ENCODE data around the gene DOHH. TPM values are rescaled to one million over a fixed set of nuclear protein-coding genes. Genes with fewer than 3 reads are reported as not detected.

Gene DOHH
- total and polyA plus RNA-seq, 4 donors: 7.8 to 21.5 (median 19.3) TPM

DNA sequence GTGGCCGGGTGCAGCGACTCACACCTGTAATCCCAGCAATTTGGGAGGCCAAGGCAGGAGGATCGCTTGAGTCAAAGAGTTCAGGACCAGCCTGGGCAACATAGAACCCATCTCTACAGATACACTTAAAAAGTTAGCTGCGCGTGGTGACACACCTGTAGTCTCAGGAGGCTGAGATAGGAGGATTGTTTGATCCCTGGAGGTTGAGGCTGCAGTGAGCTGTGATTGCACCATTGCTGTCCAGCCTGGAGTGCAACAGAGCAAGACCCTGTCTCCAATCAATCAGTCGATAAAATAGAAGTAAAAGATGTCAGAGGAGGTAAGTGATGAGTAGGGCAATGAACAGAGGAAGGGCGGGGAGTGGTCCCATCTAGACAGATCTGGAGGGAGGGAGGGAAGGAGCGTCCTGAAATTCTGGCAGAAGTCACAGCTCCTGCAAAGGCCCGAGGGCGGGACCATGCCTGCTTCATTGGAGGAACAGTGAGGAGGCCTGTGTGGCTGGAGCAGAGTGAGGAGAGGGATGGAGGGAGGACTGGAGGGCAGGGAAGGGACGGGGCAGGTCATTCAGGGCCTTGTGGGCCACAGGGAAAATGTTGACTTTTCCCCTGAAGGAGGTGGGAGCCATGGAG, 29.9 kb downstream of the DOHH start:
- H3K9ac ChIP-seq (ENCODE audit: insufficient read depth in 1 of 2, low read length in 2 of 2): no peak overlapping the region
- H3K4me3 ChIP-seq: no peak overlapping the region
- H3K36me3 ChIP-seq (ENCODE audit: control insufficient read depth in 4 of 4, insufficient read depth in 4 of 4, low read length in 4 of 4): peaks cover 0 to 3% (median 0%) of the 10 kb centered on the region in 4 donors
- TF ChIP-seq CTCF (IDR thresholded peaks at IDR 0.05; ENCODE audit: control extremely low read depth, extremely low read depth): no peak
- no peak for DNase-seq
- H3K4me1 ChIP-seq (ENCODE audit: control insufficient read depth in 5 of 5, insufficient read depth in 5 of 5, low read length in 5 of 5): peaks cover 0 to 14% (median 0%) of the 10 kb centered on the region in 5 donors
- H3K27ac ChIP-seq (ENCODE audit: low read depth in 1 of 2, low read length in 1 of 2): no peak overlapping the region
- ATAC-seq (ENCODE audit: insufficient read depth, low FRiP score): no peak
- 65 to 67% methylated on average over 11 of the region's 11 CpGs for WGBS, 2 donors
- no peaks in the 10 kb centered on the region for H3K9me3 ChIP-seq (ENCODE audit: control insufficient read depth in 4 of 4, insufficient read depth in 3 of 4, low read length in 3 of 4)
- no peaks in the 10 kb centered on the region for H3K27me3 ChIP-seq (ENCODE audit: control insufficient read depth in 3 of 3, insufficient read depth in 3 of 3, low read length in 2 of 3)

- 53 to 56% methylated on average over 14 of the region's 14 CpGs for WGBS, 2 donors
- ATAC-seq (ENCODE audit: insufficient read depth, low FRiP score) (no peak), DNase-seq (no peak)
- no peak for TF ChIP-seq CTCF (IDR thresholded peaks at IDR 0.05; ENCODE audit: control extremely low read depth, extremely low read depth)
- peaks cover 0 to 14% (median 0%) of the 10 kb centered on the region in 5 donors for H3K4me1 ChIP-seq (ENCODE audit: control insufficient read depth in 5 of 5, insufficient read depth in 5 of 5, low read length in 5 of 5)
- no peaks in the 10 kb centered on the region for H3K9me3 ChIP-seq (ENCODE audit: control insufficient read depth in 4 of 4, insufficient read depth in 3 of 4, low read length in 3 of 4)
- peaks cover 0 to 6% (median 0%) of the 10 kb centered on the region in 4 donors for H3K36me3 ChIP-seq (ENCODE audit: control insufficient read depth in 4 of 4, insufficient read depth in 4 of 4, low read length in 4 of 4)
- no peak overlapping the region for H3K9ac ChIP-seq (ENCODE audit: insufficient read depth in 1 of 2, low read length in 2 of 2)
- no peak overlapping the region for H3K27ac ChIP-seq (ENCODE audit: low read depth in 1 of 2, low read length in 1 of 2)
- H3K27me3 ChIP-seq (ENCODE audit: control insufficient read depth in 3 of 3, insufficient read depth in 3 of 3, low read length in 2 of 3): no peaks in the 10 kb centered on the region
- H3K4me3 ChIP-seq: no peak overlapping the region
Measured at GRCh38 chr19:3469638-3470499, 30.6 kb downstream of the DOHH start.

DNA sequence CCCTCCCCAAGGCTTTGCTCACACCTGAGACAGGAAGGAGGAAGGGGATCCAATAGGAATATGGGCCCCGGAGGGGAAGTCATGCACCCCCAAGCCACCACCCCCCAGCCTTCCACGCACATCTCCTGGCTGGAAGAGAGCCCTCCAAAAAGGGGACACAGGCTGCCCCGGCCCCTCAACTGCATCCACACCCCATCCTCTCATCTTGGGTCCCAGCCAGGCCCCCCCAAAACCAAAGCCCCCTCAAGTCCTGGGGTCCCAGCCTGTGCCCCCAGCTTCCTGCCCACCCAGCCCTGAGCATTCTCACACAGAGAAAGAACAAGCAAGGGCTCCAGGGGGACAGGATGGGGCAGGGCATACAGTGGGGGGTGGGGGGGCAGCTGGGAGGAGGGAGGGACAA, 32.3 kb downstream of the DOHH start:
- Histone ChIP-seq H3K9ac (ENCODE audit: insufficient read depth in 1 of 2, low read length in 2 of 2) (no peak overlapping the region), H3K4me3 (no peak overlapping the region), H3K4me1 (ENCODE audit: control insufficient read depth in 5 of 5, insufficient read depth in 5 of 5, low read length in 5 of 5) (peaks cover 0 to 19% (median 0%) of the 10 kb centered on the region in 5 donors), H3K27me3 (ENCODE audit: control insufficient read depth in 3 of 3, insufficient read depth in 3 of 3, low read length in 2 of 3) (no peaks in the 10 kb centered on the region), H3K27ac (ENCODE audit: low read depth in 1 of 2, low read length in 1 of 2) (no peak overlapping the region), H3K9me3 (ENCODE audit: control insufficient read depth in 4 of 4, insufficient read depth in 3 of 4, low read length in 3 of 4) (no peaks in the 10 kb centered on the region), H3K36me3 (ENCODE audit: control insufficient read depth in 4 of 4, insufficient read depth in 4 of 4, low read length in 4 of 4) (peaks cover 0 to 21% (median 3%) of the 10 kb centered on the region in 4 donors)
- no peak for TF ChIP-seq CTCF (IDR thresholded peaks at IDR 0.05; ENCODE audit: control extremely low read depth, extremely low read depth)
- no peak for DNase-seq
- 90 to 92% methylated on average over 3 of the region's 3 CpGs for WGBS, 2 donors
- no peak for ATAC-seq (ENCODE audit: insufficient read depth, low FRiP score)
